Panc1 (cell line): ENCODE data around the gene EXOC6B. TPM values are rescaled to one million over a fixed set of nuclear protein-coding genes. Genes with fewer than 3 reads are reported as not detected.

ENCODE experiments used
- ATAC-seq: fragments of 200-7000 bp; cut with Tn5 transposase; 2 replicates; pipeline ENCODE4 v1.9.1; 2020; ENCODE audit warnings: mild to moderate bottlenecking, moderate library complexity
- BruUV-seq: library from RNA; stranded (reverse); fragments of 400-500 nt; replicated peaks from 2 replicates; lab custom pipeline; 2021; lab: Mats Ljungman, UMichigan
- CTCF ChIA-PET: fragments of 300-600 bp; sonication (Branson Sonifier 250); formaldehyde crosslinking; loops from one replicate; lab custom pipeline; 2022; ENCODE audit warnings: antibody characterized with exemption; lab: Charles Lee
- POLR2A ChIA-PET: fragments of 300-600 bp; sonication (Branson Sonifier 250); formaldehyde crosslinking; loops from one replicate; lab custom pipeline; 2022; ENCODE audit warnings: antibody characterized with exemption; lab: Charles Lee
- DNase-seq: peaks from one replicate; pipeline ENCODE4 v3.0.0-alpha.2; 2010; ENCODE audit warnings: low read depth, low spot score
- H3K27ac ChIP-seq: 2 replicates; pipeline ENCODE4 v1.5.1; 2011; ENCODE audit warnings: mild to moderate bottlenecking, low read length, inconsistent platforms
- H3K27me3 ChIP-seq: fragments of 200-500 bp; sonication (Bioruptor generic); 2 replicates; pipeline ENCODE4 v1.6.0; 2014; ENCODE audit warnings: low read length, inconsistent platforms; ENCODE audit not compliant: control insufficient read depth, insufficient read depth
- H3K36me3 ChIP-seq: fragments of 200-500 bp; sonication (Bioruptor generic); 2 replicates; pipeline ENCODE4 v1.5.1; 2014; ENCODE audit warnings: inconsistent platforms, mild to moderate bottlenecking, low read length, moderate library complexity; ENCODE audit not compliant: control insufficient read depth, insufficient read depth
- H3K4me1 ChIP-seq: 2 replicates; pipeline ENCODE4 v1.5.1; 2011; ENCODE audit warnings: inconsistent platforms, mild to moderate bottlenecking, low read length, moderate library complexity; ENCODE audit not compliant: control insufficient read depth, insufficient read depth
- H3K4me3 ChIP-seq, 2 experiments: 2 replicates each; pipeline ENCODE4 v1.5.1; 2011 to 2012; ENCODE audit warnings: low read depth in 2 of 2, low read length in 2 of 2, mild to moderate bottlenecking in 2 of 2, inconsistent platforms in 1 of 2, moderate library complexity in 1 of 2
- H3K9me3 ChIP-seq: fragments of 200-500 bp; sonication (Bioruptor generic); 2 replicates; pipeline ENCODE4 v1.5.1; 2014; ENCODE audit warnings: low read depth, mild to moderate bottlenecking, inconsistent platforms, low read length, moderate library complexity; ENCODE audit not compliant: control insufficient read depth, insufficient read depth
- POLR2AphosphoS5 ChIP-seq: IDR thresholded peaks from 2 replicates; pipeline ENCODE4 v1.6.1; 2012; ENCODE audit warnings: mild to moderate bottlenecking, low read depth, low read length, moderate library complexity
- SIN3A ChIP-seq: IDR thresholded peaks from 2 replicates; pipeline ENCODE4 v1.6.1; 2012; ENCODE audit warnings: low read depth, mild to moderate bottlenecking, low read length, moderate library complexity, borderline replicate concordance; ENCODE audit not compliant: insufficient read depth
- TCF7L2 ChIP-seq: IDR thresholded peaks from 2 replicates; pipeline ENCODE4 v1.6.1; 2011; ENCODE audit warnings: mild to moderate bottlenecking, low read depth, low read length, inconsistent platforms
- in situ Hi-C: cut with HindIII; loops from 2 replicates; pipeline ENCODE4 v1.10.0; 2016; ENCODE audit warnings: low sequenced_read_pairs, low pct_unique_long_range_greater_than_20kb
- intact Hi-C: fragments of 100-400 bp; cut with micrococcal nuclease; formaldehyde crosslinking; loops from one replicate; pipeline ENCODE4 v1.10.0; 2022; ENCODE audit not compliant: unreplicated experiment
- total RNA-seq: library from RNA; stranded (reverse); gene quantifications from one replicate; pipeline ENCODE4 v1.2.1, GENCODE V29; 2021; ENCODE audit not compliant: unreplicated experiment
- TF ChIP-seq, protein P1 (sequence below): fragments of 450-650 bp; IDR thresholded peaks from 2 replicates; pipeline ENCODE4 v1.5.1; 2017; ENCODE audit warnings: mild to moderate bottlenecking
- TF ChIP-seq, protein P2 (sequence below), 2 experiments: IDR thresholded peaks; 2 replicates each; pipeline ENCODE4 v1.6.1; 2011 to 2012; ENCODE audit warnings: low read depth in 2 of 2, control low read depth in 1 of 2, low read length in 1 of 2, mild to moderate bottlenecking in 1 of 2, moderate library complexity in 1 of 2; ENCODE audit not compliant: insufficient read depth in 1 of 2

Gene EXOC6B
- total RNA-seq, 1 experiment from 2014 or later = 23.2 TPM

DNA sequence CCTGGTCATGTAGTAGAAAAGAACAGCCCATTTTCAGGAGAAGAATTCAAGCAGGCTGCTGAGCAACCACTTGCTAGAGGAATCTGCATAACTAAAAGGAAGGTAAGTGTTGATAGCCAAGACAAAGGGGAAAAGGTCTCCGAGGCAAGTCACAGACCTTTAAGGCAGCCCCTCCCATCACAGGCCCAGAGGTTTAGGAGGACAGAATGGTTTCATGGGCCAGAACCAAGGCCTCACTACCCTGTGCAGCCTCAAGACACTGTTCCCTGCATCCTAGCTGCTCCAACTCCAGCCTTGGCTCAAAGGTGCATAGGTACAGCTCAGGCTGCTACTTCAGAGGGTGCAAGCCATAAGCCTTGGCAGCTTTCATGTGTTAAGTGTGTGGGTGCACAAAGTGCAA lies 439.5 kb downstream of the EXOC6B start:
- no peak for ATAC-seq
- H3K4me3 ChIP-seq = no peak overlapping the region

DNA sequence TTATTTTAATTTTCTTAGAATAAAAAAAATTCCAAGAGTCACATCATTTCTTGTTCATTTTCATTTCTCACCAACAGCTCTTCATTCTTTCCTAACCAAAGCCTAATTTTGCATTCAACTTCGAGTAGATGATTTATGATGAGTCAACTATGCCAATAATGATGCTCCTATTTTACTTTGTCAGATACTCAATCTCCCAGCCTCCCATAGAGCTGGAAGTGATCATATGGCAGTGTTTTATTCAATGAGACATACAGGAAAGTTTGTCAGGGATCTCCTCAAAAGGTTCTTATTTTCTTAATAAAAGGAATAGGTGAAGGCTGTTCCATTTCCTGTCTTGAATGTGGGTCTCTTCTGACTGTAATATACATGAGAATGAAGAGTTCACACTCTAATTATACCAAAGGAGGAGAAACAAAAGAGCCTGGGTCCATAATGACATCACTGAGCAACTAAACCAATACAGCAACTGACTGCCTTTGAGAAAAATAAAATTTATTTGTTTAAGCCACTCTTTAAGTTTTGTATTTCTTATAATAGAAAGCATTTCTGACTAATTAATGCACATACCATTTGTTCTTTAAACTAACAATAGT lies 447.0 kb downstream of the EXOC6B start:
- ChIA-PET CTCF (no interaction called here), POLR2A (no interaction called here)
- BruUV-seq = no TSS peak

More for the DNA sequence above, 439.5 kb downstream of the EXOC6B start:
- Histone ChIP-seq H3K36me3 (no peaks in the 10 kb centered on the region), H3K27me3 (no peaks in the 10 kb centered on the region), H3K9me3 (0 out of 2 replicates have a peak, but pooled peaks cover 3% of the 10 kb centered on the region), H3K27ac (no peak overlapping the region), H3K4me1 (no peaks in the 10 kb centered on the region)
- in situ Hi-C loops (no loop called here), intact Hi-C loops (no loop called here)
- ChIA-PET POLR2A (no interaction called here), CTCF (no interaction called here)
- BruUV-seq = no TSS peak
- DNase-seq = no peak
- TF ChIP-seq, protein P1, sequence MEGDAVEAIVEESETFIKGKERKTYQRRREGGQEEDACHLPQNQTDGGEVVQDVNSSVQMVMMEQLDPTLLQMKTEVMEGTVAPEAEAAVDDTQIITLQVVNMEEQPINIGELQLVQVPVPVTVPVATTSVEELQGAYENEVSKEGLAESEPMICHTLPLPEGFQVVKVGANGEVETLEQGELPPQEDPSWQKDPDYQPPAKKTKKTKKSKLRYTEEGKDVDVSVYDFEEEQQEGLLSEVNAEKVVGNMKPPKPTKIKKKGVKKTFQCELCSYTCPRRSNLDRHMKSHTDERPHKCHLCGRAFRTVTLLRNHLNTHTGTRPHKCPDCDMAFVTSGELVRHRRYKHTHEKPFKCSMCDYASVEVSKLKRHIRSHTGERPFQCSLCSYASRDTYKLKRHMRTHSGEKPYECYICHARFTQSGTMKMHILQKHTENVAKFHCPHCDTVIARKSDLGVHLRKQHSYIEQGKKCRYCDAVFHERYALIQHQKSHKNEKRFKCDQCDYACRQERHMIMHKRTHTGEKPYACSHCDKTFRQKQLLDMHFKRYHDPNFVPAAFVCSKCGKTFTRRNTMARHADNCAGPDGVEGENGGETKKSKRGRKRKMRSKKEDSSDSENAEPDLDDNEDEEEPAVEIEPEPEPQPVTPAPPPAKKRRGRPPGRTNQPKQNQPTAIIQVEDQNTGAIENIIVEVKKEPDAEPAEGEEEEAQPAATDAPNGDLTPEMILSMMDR = no peak
- TF ChIP-seq SIN3A = no peak
- TF ChIP-seq POLR2AphosphoS5 = no peak
- no peak for TF ChIP-seq TCF7L2
- TF ChIP-seq, protein P2, sequence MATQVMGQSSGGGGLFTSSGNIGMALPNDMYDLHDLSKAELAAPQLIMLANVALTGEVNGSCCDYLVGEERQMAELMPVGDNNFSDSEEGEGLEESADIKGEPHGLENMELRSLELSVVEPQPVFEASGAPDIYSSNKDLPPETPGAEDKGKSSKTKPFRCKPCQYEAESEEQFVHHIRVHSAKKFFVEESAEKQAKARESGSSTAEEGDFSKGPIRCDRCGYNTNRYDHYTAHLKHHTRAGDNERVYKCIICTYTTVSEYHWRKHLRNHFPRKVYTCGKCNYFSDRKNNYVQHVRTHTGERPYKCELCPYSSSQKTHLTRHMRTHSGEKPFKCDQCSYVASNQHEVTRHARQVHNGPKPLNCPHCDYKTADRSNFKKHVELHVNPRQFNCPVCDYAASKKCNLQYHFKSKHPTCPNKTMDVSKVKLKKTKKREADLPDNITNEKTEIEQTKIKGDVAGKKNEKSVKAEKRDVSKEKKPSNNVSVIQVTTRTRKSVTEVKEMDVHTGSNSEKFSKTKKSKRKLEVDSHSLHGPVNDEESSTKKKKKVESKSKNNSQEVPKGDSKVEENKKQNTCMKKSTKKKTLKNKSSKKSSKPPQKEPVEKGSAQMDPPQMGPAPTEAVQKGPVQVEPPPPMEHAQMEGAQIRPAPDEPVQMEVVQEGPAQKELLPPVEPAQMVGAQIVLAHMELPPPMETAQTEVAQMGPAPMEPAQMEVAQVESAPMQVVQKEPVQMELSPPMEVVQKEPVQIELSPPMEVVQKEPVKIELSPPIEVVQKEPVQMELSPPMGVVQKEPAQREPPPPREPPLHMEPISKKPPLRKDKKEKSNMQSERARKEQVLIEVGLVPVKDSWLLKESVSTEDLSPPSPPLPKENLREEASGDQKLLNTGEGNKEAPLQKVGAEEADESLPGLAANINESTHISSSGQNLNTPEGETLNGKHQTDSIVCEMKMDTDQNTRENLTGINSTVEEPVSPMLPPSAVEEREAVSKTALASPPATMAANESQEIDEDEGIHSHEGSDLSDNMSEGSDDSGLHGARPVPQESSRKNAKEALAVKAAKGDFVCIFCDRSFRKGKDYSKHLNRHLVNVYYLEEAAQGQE (IDR thresholded peaks at IDR 0.05; ENCODE audit: insufficient read depth in 1 of 2, low read depth in 2 of 2, low read length in 1 of 2) = no peak

More for the DNA sequence above, 447.0 kb downstream of the EXOC6B start:
- Histone ChIP-seq H3K36me3 (no peaks in the 10 kb centered on the region), H3K9me3 (no peaks in the 10 kb centered on the region), H3K27me3 (no peaks in the 10 kb centered on the region), H3K27ac (no peak overlapping the region), H3K4me3 (no peak overlapping the region), H3K4me1 (no peaks in the 10 kb centered on the region)
- ATAC-seq (no peak), DNase-seq (no peak)
- intact Hi-C loops (no loop called here), in situ Hi-C loops (no loop called here)
- no peak for TF ChIP-seq POLR2AphosphoS5
- TF ChIP-seq TCF7L2 = no peak
- TF ChIP-seq, protein P1 = no peak
- TF ChIP-seq, protein P2 (IDR thresholded peaks at IDR 0.05; ENCODE audit: insufficient read depth in 1 of 2, low read depth in 2 of 2, low read length in 1 of 2) = no peak
- TF ChIP-seq SIN3A = no peak
